Measurements from ENCODE around the gene USH2A.

USH2A gene

DNA sequence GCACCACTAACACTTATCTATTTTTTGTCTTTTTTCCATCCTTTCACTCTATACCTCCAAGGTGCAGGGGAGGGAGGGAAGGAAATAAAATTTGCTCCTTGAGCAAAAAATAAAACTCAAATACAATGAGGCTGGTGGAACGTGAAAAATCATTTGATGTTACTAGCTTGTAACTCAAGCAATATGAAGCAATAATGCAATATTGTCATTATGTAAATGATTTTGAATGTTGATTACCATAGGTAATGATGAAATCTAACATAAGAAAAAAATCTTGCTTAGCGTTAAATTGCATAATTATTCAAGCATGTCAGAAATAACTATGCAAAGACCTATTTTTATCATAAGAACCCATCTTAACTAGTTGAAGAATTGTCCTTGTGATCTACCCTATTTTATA is 578.5 kb downstream of the USH2A start:
- no peak for DNase-seq

DNA sequence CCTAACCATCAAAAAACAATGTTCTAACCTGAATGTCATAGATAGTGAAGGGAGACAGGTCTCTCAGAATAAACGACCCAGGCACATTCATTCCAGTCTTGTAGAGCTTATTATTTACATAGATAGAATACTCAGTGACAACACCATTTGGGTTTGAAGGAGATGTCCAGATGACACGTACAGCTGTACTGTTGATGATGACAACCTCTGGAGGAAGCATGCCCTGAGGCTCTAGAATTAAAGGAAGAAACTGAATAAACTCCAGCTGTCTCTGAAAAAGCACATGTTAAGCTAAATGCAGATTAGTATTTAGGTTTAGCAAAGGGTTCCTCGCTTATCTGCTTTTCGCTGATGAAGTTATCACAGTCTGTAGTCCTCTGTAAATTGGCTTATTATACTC is 579.0 kb downstream of the USH2A start:
- DNase-seq: no peak

DNA sequence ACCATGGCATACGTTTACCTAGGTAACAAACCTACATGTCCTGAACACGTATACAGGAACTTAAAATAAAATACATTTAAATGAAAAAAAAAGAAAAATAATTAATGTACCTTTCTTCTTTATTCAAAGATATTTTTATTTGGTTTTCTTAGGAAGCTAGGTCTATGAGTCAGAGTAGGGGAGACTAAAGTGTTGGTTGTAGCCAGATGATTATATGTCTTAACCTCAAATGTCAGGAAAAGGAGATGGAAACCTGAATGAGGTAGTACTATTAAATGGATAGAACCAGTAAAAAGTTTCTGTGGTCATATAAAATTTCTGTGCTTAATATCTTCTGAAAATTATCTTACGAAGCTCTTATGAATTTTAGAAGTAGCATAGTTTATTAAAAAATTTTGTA is 580.3 kb downstream of the USH2A start:
- DNase-seq: no peak

DNA sequence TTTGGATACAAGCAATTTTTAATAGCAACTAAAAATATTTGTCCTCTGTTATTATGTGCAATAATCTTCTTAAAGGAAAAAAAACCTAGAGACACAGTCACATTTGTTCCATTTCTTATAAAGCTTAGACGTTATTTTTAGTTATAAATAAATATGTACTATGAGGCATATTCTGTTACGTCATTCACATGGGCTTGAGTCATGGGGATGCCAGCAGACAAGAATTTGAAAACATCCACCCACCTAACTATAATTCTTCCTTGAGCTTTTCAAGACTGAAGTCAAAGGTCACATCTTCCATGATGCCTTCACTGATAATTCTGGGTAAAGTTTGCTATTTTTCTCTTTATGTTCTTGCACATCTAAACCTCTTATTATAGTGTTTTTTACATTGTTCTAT is 587.3 kb downstream of the USH2A start:
- DNase-seq: no peak

GRCh38 chr1:215833941-215834729 is 589.1 kb downstream of the USH2A start:
- DNase-seq: no peak

DNA sequence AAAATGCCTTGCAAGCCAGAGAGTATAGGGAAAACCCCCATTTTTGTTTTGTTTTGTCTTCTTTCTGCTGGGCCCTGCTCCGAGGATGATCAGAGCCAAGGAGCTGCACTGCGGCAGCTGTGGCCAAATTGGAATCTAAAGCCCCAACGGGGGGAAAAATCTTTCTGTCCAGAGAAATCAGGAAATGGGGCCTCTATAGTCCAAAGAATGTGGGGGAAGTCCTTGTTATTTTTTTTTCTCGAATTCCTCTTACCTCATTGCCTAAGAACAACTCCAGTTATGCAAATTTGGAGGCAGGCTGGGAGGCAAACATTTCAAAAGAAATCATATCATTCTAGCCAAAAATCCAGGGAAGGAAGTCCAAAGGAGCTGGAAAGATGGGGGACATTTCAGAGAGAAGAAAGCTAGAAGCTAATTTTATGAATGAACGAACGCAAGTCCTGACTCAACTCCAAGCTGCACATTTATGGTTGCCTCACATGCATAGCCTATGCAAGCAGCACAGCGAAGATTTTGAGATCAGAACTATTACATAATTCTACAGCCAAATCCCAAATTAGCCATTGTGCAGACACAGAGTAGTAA is 592.9 kb downstream of the USH2A start:
- no peak for DNase-seq

- DNase-seq: no peak
These were observed 598.2 kb downstream of the USH2A start for GRCh38 chr1:215825056-215825455.

- DNase-seq: no peak
These were observed 599.0 kb downstream of the USH2A start for GRCh38 chr1:215824245-215824644.

DNA sequence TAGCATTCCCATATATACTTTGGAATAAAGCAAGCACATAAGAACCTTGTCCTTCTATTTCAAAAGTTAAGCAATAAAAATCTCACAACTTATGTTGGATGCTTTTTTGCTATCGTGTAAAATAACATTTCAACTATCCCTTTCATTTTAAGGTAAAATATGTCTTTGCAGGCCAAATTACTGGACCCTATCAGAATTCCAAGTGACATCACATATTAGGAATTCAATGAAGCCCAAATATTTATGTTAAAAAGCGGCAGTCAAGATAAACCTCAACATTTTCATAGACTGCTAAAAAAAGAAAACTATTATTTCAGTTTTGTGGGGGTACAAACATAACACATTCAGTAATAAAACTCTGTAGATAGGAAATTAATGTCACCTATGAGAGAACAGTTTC is 604.1 kb downstream of the USH2A start:
- no peak for DNase-seq

- no peak for DNase-seq
These were observed 615.3 kb downstream of the USH2A start for GRCh38 chr1:215807911-215808436.

DNA sequence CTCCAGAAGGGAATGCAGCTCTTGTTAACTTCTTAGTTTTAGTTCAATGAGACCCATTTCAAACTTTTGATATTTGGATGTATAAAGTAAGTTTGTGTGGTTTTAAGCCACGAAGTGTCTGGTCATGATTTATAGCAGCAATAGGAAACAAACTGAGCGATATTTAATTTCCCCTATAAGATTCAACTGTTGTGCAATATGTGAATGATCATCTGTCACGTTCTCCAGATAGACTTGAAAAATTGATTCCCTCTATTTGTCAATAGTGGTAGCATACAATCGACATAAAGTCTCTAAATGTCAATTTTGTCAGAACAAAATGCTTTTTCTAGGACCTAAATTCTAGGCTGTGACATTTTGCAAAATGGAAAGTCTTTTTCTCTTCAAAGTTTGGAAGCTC is 616.0 kb downstream of the USH2A start:
- no peak for DNase-seq

GRCh38 chr1:215797859-215798258 is 625.4 kb downstream of the USH2A start:
- no peak for DNase-seq

DNA sequence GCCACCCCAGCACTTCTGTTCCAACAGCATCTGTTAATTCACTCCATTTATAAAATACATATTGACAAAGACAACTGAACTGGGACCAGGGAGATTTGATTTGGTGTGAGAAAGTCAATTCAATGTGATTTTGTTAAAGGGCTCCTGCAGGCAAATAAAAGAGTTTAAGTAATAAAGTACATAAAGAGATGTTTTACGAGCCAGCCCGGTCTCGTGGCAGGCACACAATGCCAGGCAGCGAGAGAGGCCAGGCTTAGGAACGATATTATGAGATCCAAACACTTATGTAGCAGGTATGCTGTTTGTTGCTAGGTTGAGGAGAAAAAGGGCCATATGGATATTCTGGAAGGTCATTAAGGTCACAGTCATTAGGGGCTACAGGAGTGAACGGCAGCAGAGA is 629.1 kb downstream of the USH2A start:
- DNase-seq: peak; percentile 85

GRCh38 chr1:215793180-215793579 is 630.1 kb downstream of the USH2A start:
- DNase-seq: peak; percentile 35

- no peak for DNase-seq
These were observed 630.8 kb downstream of the USH2A start for GRCh38 chr1:215792446-215792845.

DNA sequence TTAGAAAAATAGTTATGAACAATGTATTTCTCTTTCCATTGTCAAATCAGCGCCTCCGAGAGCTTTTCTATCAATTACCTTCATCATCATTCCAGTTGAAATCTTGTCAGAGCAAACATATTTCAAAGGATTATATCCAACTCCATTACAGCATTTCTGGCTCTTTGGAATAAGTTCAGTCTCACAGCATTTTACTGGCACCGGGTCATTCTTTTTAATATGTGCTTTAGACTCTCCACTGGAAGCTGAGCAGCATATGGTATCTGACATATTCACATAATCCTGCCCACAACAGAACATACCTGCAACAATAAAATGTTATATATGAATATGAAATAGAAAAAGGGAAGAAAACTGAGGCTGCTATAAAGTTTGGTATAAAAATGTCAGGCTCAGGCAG is 633.3 kb downstream of the USH2A start:
- no peak for DNase-seq

GRCh38 chr1:215786997-215787396 is 636.3 kb downstream of the USH2A start:
- DNase-seq: no peak

DNA sequence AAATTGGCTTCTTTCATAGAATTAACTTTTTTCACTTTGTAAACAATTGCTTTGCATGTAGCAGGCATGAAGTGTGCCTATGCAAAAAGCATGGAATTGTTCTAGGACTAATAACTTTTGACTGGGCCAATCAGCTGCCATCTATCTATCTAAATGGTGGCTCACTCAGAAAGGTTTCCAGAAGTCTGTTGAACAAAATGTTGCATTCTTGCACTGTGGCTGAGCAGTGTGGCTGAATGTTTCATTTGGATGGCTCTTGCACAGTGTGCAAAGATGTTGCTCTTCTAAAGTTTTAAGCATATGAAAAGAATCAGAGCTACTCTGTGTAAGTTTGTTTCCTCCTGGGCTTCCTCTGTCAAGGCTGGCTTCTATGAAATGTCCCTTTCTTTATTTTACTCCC is 642.6 kb downstream of the USH2A start:
- DNase-seq: no peak

DNA sequence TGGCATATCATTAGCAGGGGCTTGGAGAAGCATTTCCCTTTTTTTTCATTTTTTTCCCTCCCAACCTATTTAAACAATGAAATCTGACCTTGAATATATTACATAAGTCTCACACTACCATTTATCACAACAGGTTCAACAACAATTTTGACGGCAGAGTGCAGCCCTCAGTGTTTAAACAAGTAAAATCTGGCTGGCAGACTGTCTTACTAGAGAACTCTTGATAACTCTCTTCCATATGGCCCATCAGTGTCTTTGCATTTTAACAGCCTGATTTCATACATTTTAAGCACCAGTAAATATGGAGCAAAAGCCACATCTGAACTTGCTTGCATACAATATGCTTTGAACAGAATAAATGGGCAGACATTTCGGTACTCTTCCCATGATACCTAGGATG is 643.1 kb downstream of the USH2A start:
- DNase-seq: no peak

GRCh38 chr1:215779729-215780128 is 643.5 kb downstream of the USH2A start:
- no peak for DNase-seq

- no peak for DNase-seq
These were observed 645.8 kb downstream of the USH2A start for GRCh38 chr1:215777370-215777925.

DNA sequence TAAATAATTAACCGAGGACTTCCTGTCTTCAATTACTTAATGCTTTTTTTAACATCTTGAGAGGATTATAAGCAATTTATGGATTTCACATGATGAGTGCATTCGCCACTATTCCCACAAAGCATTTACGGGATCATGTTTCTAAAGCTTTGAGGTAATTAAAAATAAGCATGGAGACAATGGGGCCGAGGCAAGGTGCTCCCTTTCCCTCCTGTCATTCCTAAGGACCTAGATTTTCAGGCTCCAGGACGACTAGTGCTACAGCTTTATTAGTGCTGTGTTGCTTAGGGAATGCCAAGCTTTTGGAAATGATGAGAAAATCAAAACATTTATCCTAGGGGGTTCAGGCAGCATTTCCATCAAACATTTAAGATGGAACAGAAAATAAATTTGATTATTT is 646.9 kb downstream of the USH2A start:
- no peak for DNase-seq

- no peak for DNase-seq
These were observed 651.1 kb downstream of the USH2A start for GRCh38 chr1:215772151-215772550.

DNA sequence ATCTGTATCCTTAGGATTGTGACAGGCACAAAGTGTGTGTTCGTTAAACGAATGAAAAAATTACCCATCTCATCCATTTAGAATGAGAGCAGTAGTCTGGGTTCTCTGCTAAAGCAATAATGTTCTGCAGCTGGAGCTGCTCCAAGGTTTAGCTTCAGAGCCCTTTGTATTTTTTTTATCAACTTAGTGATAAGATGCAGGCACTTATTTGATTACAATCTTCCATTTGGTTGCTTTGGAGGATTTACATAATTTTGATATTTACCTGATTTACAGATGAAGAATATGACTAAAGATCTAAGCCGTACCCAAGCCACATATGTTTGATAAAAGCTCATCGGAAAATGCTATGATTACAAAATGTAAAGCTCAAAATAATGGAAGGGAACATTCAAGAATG is 654.9 kb downstream of the USH2A start:
- DNase-seq: no peak
